Small intestine (tissue), 16 donors: ENCODE measurements around the gene KRTAP5-6. TPM values are rescaled to one million over a fixed set of nuclear protein-coding genes. Genes with fewer than 3 reads are reported as not detected.

Experiments used
- DNase-seq, 2 donors: peaks; one replicate each; pipeline versions ENCODE4 v3.0.0 to v3.0.0-alpha.2; 2013
- FAIRE-seq: peaks from 2 replicates; lab custom pipeline; 2012; peaks lifted over from hg19 to GRCh38; lab: Jason Lieb, UNC
- H3K27ac ChIP-seq, 3 donors: one replicate each; pipeline ENCODE4 v1.5.1; 2013; ENCODE audit warnings: low read length in 2 of 3, mild to moderate bottlenecking in 2 of 3, control low read depth in 1 of 3, inconsistent platforms in 1 of 3, low read depth in 1 of 3, moderate library complexity in 1 of 3
- H3K27me3 ChIP-seq, 3 donors: one replicate each; pipeline ENCODE4 v1.6.1; 2013; ENCODE audit warnings: low read length in 3 of 3, inconsistent platforms in 1 of 3; ENCODE audit not compliant: control insufficient read depth in 3 of 3, insufficient read depth in 3 of 3
- H3K36me3 ChIP-seq, 3 donors: one replicate each; pipeline ENCODE4 v1.6.1; 2013; ENCODE audit warnings: low read length in 3 of 3, inconsistent platforms in 1 of 3, low read depth in 1 of 3, mild to moderate bottlenecking in 1 of 3, moderate library complexity in 1 of 3; ENCODE audit not compliant: control insufficient read depth in 3 of 3, insufficient read depth in 2 of 3
- H3K4me1 ChIP-seq, 3 donors: one replicate each; pipeline ENCODE4 v1.6.1; 2013; ENCODE audit warnings: low read length in 2 of 3, inconsistent platforms in 1 of 3, low read depth in 1 of 3, mild to moderate bottlenecking in 1 of 3, moderate library complexity in 1 of 3; ENCODE audit not compliant: control insufficient read depth in 3 of 3, insufficient read depth in 2 of 3
- H3K4me3 ChIP-seq, 3 donors: one replicate each; pipeline ENCODE4 v1.5.1; 2013; ENCODE audit warnings: low read length in 3 of 3, control low read depth in 1 of 3, inconsistent platforms in 1 of 3, low read depth in 1 of 3, mild to moderate bottlenecking in 1 of 3, moderate library complexity in 1 of 3
- H3K9me3 ChIP-seq, 2 donors: one replicate each; pipeline ENCODE4 v1.6.1; 2013; ENCODE audit warnings: low read depth in 1 of 2, low read length in 1 of 2; ENCODE audit not compliant: control insufficient read depth in 2 of 2, insufficient read depth in 1 of 2
- WGBS, 3 donors: extraction: QIAGEN DNeasy Blood & Tissue Kit; methylation state at CpG; one replicate each; pipeline ENCODE4 v1.1.7; 2013; 5-methylcytosine and 5-hydroxymethylcytosine counted together
- long read RNA-seq, 10 donors: transcript quantifications; one replicate each; lab custom pipeline, GENCODE V29; 2026
- polyA plus RNA-seq, 4 donors: library from polyadenylated mRNA; stranded (reverse) in 3 of 4; unstranded in 1 of 4; fragments of 200-250 nt in 3 of 4; fragments of 120-200 nt in 1 of 4; gene quantifications; one replicate each; pipeline versions ENCODE4 v1.2.1 to v1.2.3, GENCODE V29; 2013
- donor health status: healthy with polysubstance abuse.
- donor health status: control.
- donor health status: control.
- donor health status: Bipolar disorder and iron deficiency.
- donor health status: healthy.

The KRTAP5-6 gene, protein sequence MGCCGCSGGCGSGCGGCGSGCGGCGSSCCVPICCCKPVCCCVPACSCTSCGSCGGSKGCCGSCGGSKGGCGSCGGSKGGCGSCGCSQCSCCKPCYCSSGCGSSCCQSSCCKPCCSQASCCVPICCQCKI
- not detected for polyA plus RNA-seq
- long read RNA-seq, donor 1 = 0 reads
- long read RNA-seq, donor 2 = 0 reads
- long read RNA-seq, donor 3, partial matches to known transcripts = 0 of 1 reads
- long read RNA-seq, donor 3, other reads (novel, unspliced or antisense) = 0 of 1 reads
- long read RNA-seq, donor 4 = 0 reads
- long read RNA-seq, donor 5 = 0 reads
- long read RNA-seq, donor 6 = 0 reads
- long read RNA-seq, donor 7 = 0 reads
- long read RNA-seq, donor 8 = 0 reads
- long read RNA-seq, donor 9 = 0 reads
- long read RNA-seq, donor 10 = 0 reads

DNA sequence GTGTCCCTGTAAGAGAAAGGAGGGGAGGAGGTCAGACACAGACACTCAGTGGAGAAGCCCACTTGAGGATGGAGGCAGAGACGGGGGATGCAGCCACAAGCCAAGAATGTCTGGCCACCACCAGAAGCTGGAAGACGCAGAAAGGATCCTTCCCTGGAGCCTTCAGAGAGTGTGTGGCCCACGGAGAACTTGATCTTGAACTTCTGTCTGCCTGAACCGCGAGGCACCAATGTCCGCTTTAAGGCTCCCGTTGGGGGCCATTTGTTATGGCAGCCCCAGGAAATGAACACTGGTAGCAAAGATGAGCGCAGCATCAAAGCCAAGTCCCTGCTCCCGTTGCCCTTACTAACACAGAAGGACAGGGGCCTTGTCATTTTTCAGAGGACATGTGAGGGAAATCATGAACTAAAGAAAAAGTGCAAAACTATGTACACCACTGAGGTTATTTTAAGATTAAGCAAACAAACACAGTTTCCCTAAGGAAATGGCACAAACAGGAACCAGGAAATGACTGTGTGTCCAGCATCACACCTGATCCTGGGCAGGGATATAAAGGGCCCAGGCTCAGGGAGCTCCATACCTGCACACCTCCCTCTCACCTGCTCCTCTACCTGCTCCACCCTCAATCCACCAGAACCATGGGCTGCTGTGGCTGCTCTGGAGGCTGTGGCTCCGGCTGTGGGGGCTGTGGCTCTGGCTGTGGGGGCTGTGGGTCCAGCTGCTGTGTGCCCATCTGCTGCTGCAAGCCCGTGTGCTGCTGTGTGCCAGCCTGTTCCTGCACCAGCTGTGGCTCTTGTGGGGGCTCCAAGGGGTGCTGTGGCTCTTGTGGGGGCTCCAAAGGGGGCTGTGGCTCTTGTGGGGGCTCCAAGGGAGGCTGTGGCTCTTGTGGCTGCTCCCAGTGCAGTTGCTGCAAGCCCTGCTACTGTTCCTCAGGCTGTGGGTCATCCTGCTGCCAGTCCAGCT lies at the start of gene KRTAP5-6:
TSS of gene KRTAP5-6 (plus strand) at position 588 of the 963 bp plus-strand sequence. CDS start at position 639, 51 bp downstream.
- Histone ChIP-seq H3K4me3 (no peak within 1 kb of the TSS), H3K27me3 (peaks cover 0 to 4% (median 3%) of the 10 kb centered on the region in 3 donors), H3K36me3 (no peaks in the 10 kb centered on the region), H3K9me3 (peaks cover 0 to 11% of the 10 kb centered on the region in 2 donors), H3K27ac (no peak within 1 kb of the TSS), H3K4me1 (peaks cover 0 to 26% (median 0%) of the 10 kb centered on the region in 3 donors)
- WGBS, 3 donors = 77 to 82% (median 79%) methylated on average over 11 of the region's 11 CpGs
- DNase-seq = no peak
- FAIRE-seq = no peak

GRCh38 chr11:1647901-1648652 lies 48.9 kb upstream of the KRTAP5-6 start:
- DNase-seq (no peak), FAIRE-seq (no peak)
- Histone ChIP-seq H3K4me3 (no peak overlapping the region), H3K27me3 (peaks cover 0 to 2% (median 1%) of the 10 kb centered on the region in 3 donors), H3K36me3 (no peaks in the 10 kb centered on the region), H3K4me1 (peaks cover 0 to 7% (median 0%) of the 10 kb centered on the region in 3 donors), H3K9me3 (no peaks in the 10 kb centered on the region), H3K27ac (no peak overlapping the region)
- 83 to 90% (median 88%) methylated on average over 35 of the region's 35 CpGs for WGBS, 3 donors

DNA sequence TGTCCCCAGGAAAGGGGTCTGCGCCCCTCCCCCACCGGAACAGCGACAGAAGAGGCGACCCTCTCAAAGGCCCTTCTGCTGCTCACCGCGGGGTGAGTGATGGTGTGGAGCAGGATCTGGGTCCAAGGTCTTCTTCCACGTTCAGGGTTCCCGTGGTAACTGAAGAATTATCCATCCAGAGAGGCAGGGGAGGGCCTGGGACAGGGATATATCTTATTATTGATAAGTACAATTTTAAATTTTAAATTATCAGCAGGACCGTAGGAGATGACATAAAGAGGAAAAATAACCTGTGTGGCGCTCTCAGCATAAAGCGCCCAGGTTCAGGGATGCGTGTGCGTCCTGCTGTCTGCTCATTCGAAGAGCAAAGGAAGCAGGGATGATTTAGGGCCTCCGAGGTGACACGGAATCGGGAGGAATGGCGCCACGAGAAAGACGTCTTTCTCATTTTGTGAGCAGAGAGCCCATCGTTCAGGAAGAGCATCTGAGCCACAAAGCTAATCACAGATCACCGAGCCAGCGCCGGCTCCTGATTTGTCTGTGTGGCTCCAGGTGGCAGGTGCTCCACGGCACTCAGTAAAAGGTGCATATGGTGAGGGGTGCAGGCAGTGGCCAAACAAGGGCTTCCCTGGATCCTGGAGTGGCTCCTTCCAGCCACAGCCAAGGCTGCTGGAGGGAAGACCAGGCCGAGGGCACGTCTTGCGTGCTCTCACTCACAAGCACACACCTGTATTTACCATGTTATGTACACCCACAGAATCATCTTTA lies 48.2 kb upstream of the KRTAP5-6 start:
- 79 to 86% (median 80%) methylated on average over 28 of the region's 28 CpGs for WGBS, 3 donors
- no peaks in the 10 kb centered on the region for H3K9me3 ChIP-seq
- no peaks in the 10 kb centered on the region for H3K36me3 ChIP-seq
- no peak for DNase-seq
- H3K27me3 ChIP-seq = peaks cover 0 to 2% (median 1%) of the 10 kb centered on the region in 3 donors
- H3K27ac ChIP-seq = no peak overlapping the region
- no peak overlapping the region for H3K4me3 ChIP-seq
- H3K4me1 ChIP-seq = peaks cover 0 to 9% (median 0%) of the 10 kb centered on the region in 3 donors
- no peak for FAIRE-seq

GRCh38 chr11:1650034-1650917 lies 46.7 kb upstream of the KRTAP5-6 start:
- WGBS, 3 donors = 72 to 83% (median 75%) methylated on average over 15 of the region's 15 CpGs
- Histone ChIP-seq H3K36me3 (no peaks in the 10 kb centered on the region), H3K27me3 (peaks cover 0 to 1% (median under 1%) of the 10 kb centered on the region in 3 donors), H3K27ac (no peak overlapping the region), H3K4me3 (no peak overlapping the region), H3K9me3 (no peaks in the 10 kb centered on the region), H3K4me1 (peaks cover 0 to 23% (median 0%) of the 10 kb centered on the region in 3 donors)
- FAIRE-seq (no peak), DNase-seq (no peak)

DNA sequence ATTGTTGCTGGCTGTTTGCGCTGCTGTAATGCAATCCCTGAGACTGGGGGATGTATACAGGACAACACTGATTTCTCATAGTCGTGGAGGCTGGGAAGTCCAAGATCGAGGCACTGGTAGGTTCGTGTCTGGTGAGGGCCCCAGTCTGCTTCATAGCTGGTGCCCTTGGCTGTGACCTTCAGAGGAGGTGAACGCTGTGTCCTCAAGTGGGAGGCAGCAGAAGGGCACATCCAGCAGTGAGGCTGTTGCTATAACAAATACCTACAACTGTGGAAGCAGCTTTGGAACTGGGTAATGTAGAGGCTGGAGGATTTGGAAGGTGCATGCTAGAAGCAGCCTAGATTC lies 46.1 kb upstream of the KRTAP5-6 start:
- Histone ChIP-seq H3K27me3 (peaks cover 0 to 1% (median 0%) of the 10 kb centered on the region in 3 donors), H3K9me3 (no peaks in the 10 kb centered on the region), H3K36me3 (no peaks in the 10 kb centered on the region), H3K4me1 (peaks cover 0 to 29% (median 0%) of the 10 kb centered on the region in 3 donors), H3K27ac (no peak overlapping the region), H3K4me3 (no peak overlapping the region)
- DNase-seq (no peak), FAIRE-seq (no peak)
- 64 to 77% (median 74%) methylated on average over 5 of the region's 5 CpGs for WGBS, 3 donors

DNA sequence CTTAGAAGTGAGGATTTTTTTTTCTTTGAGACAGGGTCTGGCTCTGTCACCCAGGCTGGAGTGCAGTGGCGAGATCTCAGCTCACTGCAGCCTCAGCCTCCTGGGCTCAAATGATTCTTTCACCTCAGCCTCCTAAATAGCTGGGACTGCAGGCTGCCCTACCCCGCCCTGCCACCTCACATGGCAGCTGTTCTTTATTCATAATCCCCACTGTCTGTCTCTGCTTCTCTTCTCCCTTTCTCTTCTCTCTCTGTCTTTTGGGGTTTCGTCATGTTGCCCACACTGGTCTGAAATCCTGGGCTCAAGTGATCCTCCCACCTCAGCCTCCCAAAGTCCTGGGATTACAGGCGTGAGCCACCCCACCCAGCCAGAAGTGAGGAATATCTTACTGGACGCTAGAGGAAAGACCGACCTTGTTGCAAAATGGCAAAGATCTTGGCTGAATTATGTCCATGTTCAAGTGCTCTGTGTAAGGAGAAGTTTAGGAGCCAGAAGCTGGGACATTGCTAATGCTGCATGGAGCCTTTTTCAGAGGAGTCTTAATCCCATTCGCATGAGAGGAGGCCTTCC lies 45.5 kb upstream of the KRTAP5-6 start:
- peaks cover 0 to 1% (median 0%) of the 10 kb centered on the region in 3 donors for H3K27me3 ChIP-seq
- whole genome bisulfite sequencing, 3 donors = 79 to 82% (median 80%) methylated on average over 7 of the region's 7 CpGs
- peaks cover 0 to 29% (median 0%) of the 10 kb centered on the region in 3 donors for H3K4me1 ChIP-seq
- H3K36me3 ChIP-seq = no peaks in the 10 kb centered on the region
- FAIRE-seq = no peak
- no peak for DNase-seq
- H3K4me3 ChIP-seq = no peak overlapping the region
- no peaks in the 10 kb centered on the region for H3K9me3 ChIP-seq
- H3K27ac ChIP-seq = no peak overlapping the region

- no peak overlapping the region for H3K27ac ChIP-seq
- no peak for DNase-seq
- 79 to 86% (median 79%) methylated on average over 17 to 19 of the region's 19 CpGs for WGBS, 3 donors
- H3K9me3 ChIP-seq = no peaks in the 10 kb centered on the region
- no peaks in the 10 kb centered on the region for H3K36me3 ChIP-seq
- FAIRE-seq = no peak
- no peak overlapping the region for H3K4me3 ChIP-seq
- H3K27me3 ChIP-seq = peaks cover 0 to under 1% (median 0%) of the 10 kb centered on the region in 3 donors
- peaks cover 0 to 29% (median 0%) of the 10 kb centered on the region in 3 donors for H3K4me1 ChIP-seq
Measured at GRCh38 chr11:1652026-1652425, 45.0 kb upstream of the KRTAP5-6 start.
